SK-MEL-5 (cell line): ENCODE data around the gene PLXNB1. TPM values are rescaled to one million over a fixed set of nuclear protein-coding genes. Genes with fewer than 3 reads are reported as not detected.
A peak's percentile ranks its signal among the peaks of the same experiment; 100 is the strongest.
"Not testable (repeated sequence)": the region's sequence is repeated elsewhere in the genome, so short reads cannot be mapped to it uniquely, and the experiment has no call there.

Experiments
- DNase-seq: peaks from one replicate; pipeline ENCODE4 v3.0.0-alpha.2; 2016; ENCODE audit warnings: low read depth, low spot score
- in situ Hi-C: cut with HindIII; loops from 2 replicates; pipeline ENCODE4 v1.10.0; 2016; ENCODE audit warnings: low sequenced_read_pairs, high pct_unique_total_duplicates, low pct_unique_long_range_greater_than_20kb
- polyA plus RNA-seq, 2 experiments: library from polyadenylated mRNA; depleted of rRNA; stranded (reverse); fragments of >200 nt; gene quantifications; 2 replicates each; pipeline ENCODE4 v1.2.3, GENCODE V29; 2015
- total RNA-seq: library from RNA; depleted of rRNA; stranded (reverse); fragments of >200 nt; shearing (Covaris generic); gene quantifications from 2 replicates; pipeline ENCODE4 v1.2.3, GENCODE V29; 2014; rRNA removed

Gene PLXNB1
- 4.9 and 7.4 TPM in 2 replicates for total RNA-seq
- 8.5 and 20.2 TPM in 2 replicates for polyA plus RNA-seq (2015; cell fraction: cytosol; rRNA removed)
- polyA plus RNA-seq (2015; cell fraction: nucleus; rRNA removed), result 105 and 138 TPM in 2 replicates

GRCh38 chr3:48429960-48430707, at the start of gene PLXNB1:
TSS of gene PLXNB1 (minus strand) at chr3:48430086. CDS start at chr3:48424611, 5,475 bp downstream.
- DNase-seq, result no peak
- in situ Hi-C loops, result no loop called here

GRCh38 chr3:48478626-48479555, 49.0 kb upstream of the PLXNB1 start:
- in situ Hi-C loops, result no loop called here
- no peak for DNase-seq

- in situ Hi-C loops, result no loop called here
These were observed 48.2 kb upstream of the PLXNB1 start for GRCh38 chr3:48477959-48478520.

GRCh38 chr3:48476426-48477053, 46.7 kb upstream of the PLXNB1 start:
- in situ Hi-C loops, result no loop called here
- DNase-seq, result no peak

More at GRCh38 chr3:48477959-48478520, 48.2 kb upstream of the PLXNB1 start:
- no peak for DNase-seq

GRCh38 chr3:48475188-48475587, 45.3 kb upstream of the PLXNB1 start:
- DNase-seq, result no peak
- in situ Hi-C loops, result no loop called here

GRCh38 chr3:48474619-48475018, 44.7 kb upstream of the PLXNB1 start:
- no peak for DNase-seq
- in situ Hi-C loops, result no loop called here

GRCh38 chr3:48474031-48474430, 44.1 kb upstream of the PLXNB1 start:
- DNase-seq, in situ Hi-C loops: not testable (repeated sequence)

GRCh38 chr3:48473617-48473952, 43.7 kb upstream of the PLXNB1 start:
- in situ Hi-C loops, result no loop called here
- DNase-seq, result no peak

GRCh38 chr3:48472923-48473616, 43.2 kb upstream of the PLXNB1 start:
- peak; percentile 91 for DNase-seq
- in situ Hi-C loops, result no loop called here

- DNase-seq, result no peak
These were observed 42.7 kb upstream of the PLXNB1 start for GRCh38 chr3:48472673-48472922.

GRCh38 chr3:48470286-48470685, 40.4 kb upstream of the PLXNB1 start:
- no peak for DNase-seq
- in situ Hi-C loops, result no loop called here

More at GRCh38 chr3:48472673-48472922, 42.7 kb upstream of the PLXNB1 start:
- in situ Hi-C loops, result no loop called here

- in situ Hi-C loops, result no loop called here
- no peak for DNase-seq
These were observed 39.4 kb upstream of the PLXNB1 start for GRCh38 chr3:48469046-48469915.

- in situ Hi-C loops, result no loop called here
These were observed 38.4 kb upstream of the PLXNB1 start for GRCh38 chr3:48468329-48468731.

GRCh38 chr3:48467473-48468267, 37.8 kb upstream of the PLXNB1 start:
- DNase-seq, result no peak
- in situ Hi-C loops, result no loop called here

More at GRCh38 chr3:48468329-48468731, 38.4 kb upstream of the PLXNB1 start:
- no peak for DNase-seq

- DNase-seq, result no peak
- in situ Hi-C loops, result no loop called here
These were observed 37.2 kb upstream of the PLXNB1 start for GRCh38 chr3:48467110-48467454.
